ENCODE results near the gene OR5C1.

DNA sequence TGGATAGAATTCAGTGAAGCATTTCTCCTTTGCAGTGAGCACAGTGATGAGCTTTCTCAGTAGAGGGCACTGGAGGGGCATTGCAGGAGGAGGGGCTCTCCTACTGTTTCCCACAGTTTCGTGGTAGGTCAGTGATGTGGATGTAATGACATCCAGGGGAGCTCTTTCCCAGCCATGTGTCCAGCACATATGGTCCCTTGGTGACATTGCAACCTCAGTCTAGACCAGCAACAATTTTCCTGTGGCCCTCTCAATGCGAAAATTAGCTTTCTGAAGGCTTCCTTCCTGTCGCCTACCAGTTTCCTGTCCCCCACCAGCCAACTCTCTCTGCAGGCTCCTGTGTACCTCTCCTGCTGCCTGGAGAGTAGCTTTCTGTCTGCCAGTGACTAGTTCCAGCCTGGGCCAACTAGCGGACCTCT, 46.6 kb downstream of the OR5C1 start:
- no peak for TF ChIP-seq E2F4 (CRISPR knock-in tag; IDR thresholded peaks at IDR 0.05; ENCODE audit: borderline replicate concordance, low read depth)
- TF ChIP-seq MYBL2 (CRISPR knock-in tag; IDR thresholded peaks at IDR 0.05): no peak
- no peak for TF ChIP-seq CTCF (IDR thresholded peaks at IDR 0.05)
- TF ChIP-seq, protein P1, sequence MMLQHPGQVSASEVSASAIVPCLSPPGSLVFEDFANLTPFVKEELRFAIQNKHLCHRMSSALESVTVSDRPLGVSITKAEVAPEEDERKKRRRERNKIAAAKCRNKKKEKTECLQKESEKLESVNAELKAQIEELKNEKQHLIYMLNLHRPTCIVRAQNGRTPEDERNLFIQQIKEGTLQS (CRISPR knock-in tag; conservative IDR thresholded peaks at IDR 0.05): no peak
- TF ChIP-seq ETV6 (CRISPR knock-in tag; IDR thresholded peaks at IDR 0.05): no peak
- no peak for TF ChIP-seq ATF2 (CRISPR knock-in tag; IDR thresholded peaks at IDR 0.05; ENCODE audit: borderline replicate concordance, low read depth)
- TF ChIP-seq USF2 (CRISPR knock-in tag; IDR thresholded peaks at IDR 0.05): no peak
- no peak for TF ChIP-seq RELA (CRISPR knock-in tag; IDR thresholded peaks at IDR 0.05; ENCODE audit: borderline replicate concordance)
- TF ChIP-seq, protein P2, sequence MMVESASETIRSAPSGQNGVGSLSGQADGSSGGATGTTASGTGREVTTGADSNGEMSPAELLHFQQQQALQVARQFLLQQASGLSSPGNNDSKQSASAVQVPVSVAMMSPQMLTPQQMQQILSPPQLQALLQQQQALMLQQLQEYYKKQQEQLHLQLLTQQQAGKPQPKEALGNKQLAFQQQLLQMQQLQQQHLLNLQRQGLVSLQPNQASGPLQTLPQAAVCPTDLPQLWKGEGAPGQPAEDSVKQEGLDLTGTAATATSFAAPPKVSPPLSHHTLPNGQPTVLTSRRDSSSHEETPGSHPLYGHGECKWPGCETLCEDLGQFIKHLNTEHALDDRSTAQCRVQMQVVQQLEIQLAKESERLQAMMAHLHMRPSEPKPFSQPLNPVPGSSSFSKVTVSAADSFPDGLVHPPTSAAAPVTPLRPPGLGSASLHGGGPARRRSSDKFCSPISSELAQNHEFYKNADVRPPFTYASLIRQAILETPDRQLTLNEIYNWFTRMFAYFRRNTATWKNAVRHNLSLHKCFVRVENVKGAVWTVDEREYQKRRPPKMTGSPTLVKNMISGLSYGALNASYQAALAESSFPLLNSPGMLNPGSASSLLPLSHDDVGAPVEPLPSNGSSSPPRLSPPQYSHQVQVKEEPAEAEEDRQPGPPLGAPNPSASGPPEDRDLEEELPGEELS (CRISPR knock-in tag; IDR thresholded peaks at IDR 0.05): no peak
- TF ChIP-seq NFYB (CRISPR knock-in tag; conservative IDR thresholded peaks at IDR 0.05; ENCODE audit: low read depth): no peak
- TF ChIP-seq, protein P3, sequence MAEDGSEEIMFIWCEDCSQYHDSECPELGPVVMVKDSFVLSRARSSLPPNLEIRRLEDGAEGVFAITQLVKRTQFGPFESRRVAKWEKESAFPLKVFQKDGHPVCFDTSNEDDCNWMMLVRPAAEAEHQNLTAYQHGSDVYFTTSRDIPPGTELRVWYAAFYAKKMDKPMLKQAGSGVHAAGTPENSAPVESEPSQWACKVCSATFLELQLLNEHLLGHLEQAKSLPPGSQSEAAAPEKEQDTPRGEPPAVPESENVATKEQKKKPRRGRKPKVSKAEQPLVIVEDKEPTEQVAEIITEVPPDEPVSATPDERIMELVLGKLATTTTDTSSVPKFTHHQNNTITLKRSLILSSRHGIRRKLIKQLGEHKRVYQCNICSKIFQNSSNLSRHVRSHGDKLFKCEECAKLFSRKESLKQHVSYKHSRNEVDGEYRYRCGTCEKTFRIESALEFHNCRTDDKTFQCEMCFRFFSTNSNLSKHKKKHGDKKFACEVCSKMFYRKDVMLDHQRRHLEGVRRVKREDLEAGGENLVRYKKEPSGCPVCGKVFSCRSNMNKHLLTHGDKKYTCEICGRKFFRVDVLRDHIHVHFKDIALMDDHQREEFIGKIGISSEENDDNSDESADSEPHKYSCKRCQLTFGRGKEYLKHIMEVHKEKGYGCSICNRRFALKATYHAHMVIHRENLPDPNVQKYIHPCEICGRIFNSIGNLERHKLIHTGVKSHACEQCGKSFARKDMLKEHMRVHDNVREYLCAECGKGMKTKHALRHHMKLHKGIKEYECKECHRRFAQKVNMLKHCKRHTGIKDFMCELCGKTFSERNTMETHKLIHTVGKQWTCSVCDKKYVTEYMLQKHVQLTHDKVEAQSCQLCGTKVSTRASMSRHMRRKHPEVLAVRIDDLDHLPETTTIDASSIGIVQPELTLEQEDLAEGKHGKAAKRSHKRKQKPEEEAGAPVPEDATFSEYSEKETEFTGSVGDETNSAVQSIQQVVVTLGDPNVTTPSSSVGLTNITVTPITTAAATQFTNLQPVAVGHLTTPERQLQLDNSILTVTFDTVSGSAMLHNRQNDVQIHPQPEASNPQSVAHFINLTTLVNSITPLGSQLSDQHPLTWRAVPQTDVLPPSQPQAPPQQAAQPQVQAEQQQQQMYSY (CRISPR knock-in tag; IDR thresholded peaks at IDR 0.05): no peak
